Panc1 (cell line): Measurements from ENCODE around the gene CCM2. TPM values are rescaled to one million over a fixed set of nuclear protein-coding genes. Genes with fewer than 3 reads are reported as not detected.

Experiments
- ATAC-seq: fragments of 200-7000 bp; cut with Tn5 transposase; 2 replicates; pipeline ENCODE4 v1.9.1; 2020; ENCODE audit warnings: mild to moderate bottlenecking, moderate library complexity
- BruUV-seq: library from RNA; stranded (reverse); fragments of 400-500 nt; replicated peaks from 2 replicates; lab custom pipeline; 2021; lab: Mats Ljungman, UMichigan
- CTCF ChIA-PET: fragments of 300-600 bp; sonication (Branson Sonifier 250); formaldehyde crosslinking; loops from one replicate; lab custom pipeline; 2022; ENCODE audit warnings: antibody characterized with exemption; lab: Charles Lee
- POLR2A ChIA-PET: fragments of 300-600 bp; sonication (Branson Sonifier 250); formaldehyde crosslinking; loops from one replicate; lab custom pipeline; 2022; ENCODE audit warnings: antibody characterized with exemption; lab: Charles Lee
- DNase-seq: peaks from one replicate; pipeline ENCODE4 v3.0.0-alpha.2; 2010; ENCODE audit warnings: low read depth, low spot score
- H3K27ac ChIP-seq: 2 replicates; pipeline ENCODE4 v1.5.1; 2011; ENCODE audit warnings: mild to moderate bottlenecking, low read length, inconsistent platforms
- H3K27me3 ChIP-seq: fragments of 200-500 bp; sonication (Bioruptor generic); 2 replicates; pipeline ENCODE4 v1.6.0; 2014; ENCODE audit warnings: low read length, inconsistent platforms; ENCODE audit not compliant: control insufficient read depth, insufficient read depth
- H3K36me3 ChIP-seq: fragments of 200-500 bp; sonication (Bioruptor generic); 2 replicates; pipeline ENCODE4 v1.5.1; 2014; ENCODE audit warnings: inconsistent platforms, mild to moderate bottlenecking, low read length, moderate library complexity; ENCODE audit not compliant: control insufficient read depth, insufficient read depth
- H3K4me1 ChIP-seq: 2 replicates; pipeline ENCODE4 v1.5.1; 2011; ENCODE audit warnings: inconsistent platforms, mild to moderate bottlenecking, low read length, moderate library complexity; ENCODE audit not compliant: control insufficient read depth, insufficient read depth
- H3K4me3 ChIP-seq, 2 experiments: 2 replicates each; pipeline ENCODE4 v1.5.1; 2011 to 2012; ENCODE audit warnings: low read depth in 2 of 2, low read length in 2 of 2, mild to moderate bottlenecking in 2 of 2, inconsistent platforms in 1 of 2, moderate library complexity in 1 of 2
- H3K9me3 ChIP-seq: fragments of 200-500 bp; sonication (Bioruptor generic); 2 replicates; pipeline ENCODE4 v1.5.1; 2014; ENCODE audit warnings: low read depth, mild to moderate bottlenecking, inconsistent platforms, low read length, moderate library complexity; ENCODE audit not compliant: control insufficient read depth, insufficient read depth
- POLR2AphosphoS5 ChIP-seq: IDR thresholded peaks from 2 replicates; pipeline ENCODE4 v1.6.1; 2012; ENCODE audit warnings: mild to moderate bottlenecking, low read depth, low read length, moderate library complexity
- SIN3A ChIP-seq: IDR thresholded peaks from 2 replicates; pipeline ENCODE4 v1.6.1; 2012; ENCODE audit warnings: low read depth, mild to moderate bottlenecking, low read length, moderate library complexity, borderline replicate concordance; ENCODE audit not compliant: insufficient read depth
- TCF7L2 ChIP-seq: IDR thresholded peaks from 2 replicates; pipeline ENCODE4 v1.6.1; 2011; ENCODE audit warnings: mild to moderate bottlenecking, low read depth, low read length, inconsistent platforms
- in situ Hi-C: cut with HindIII; loops from 2 replicates; pipeline ENCODE4 v1.10.0; 2016; ENCODE audit warnings: low sequenced_read_pairs, low pct_unique_long_range_greater_than_20kb
- intact Hi-C: fragments of 100-400 bp; cut with micrococcal nuclease; formaldehyde crosslinking; loops from one replicate; pipeline ENCODE4 v1.10.0; 2022; ENCODE audit not compliant: unreplicated experiment
- total RNA-seq: library from RNA; stranded (reverse); gene quantifications from one replicate; pipeline ENCODE4 v1.2.1, GENCODE V29; 2021; ENCODE audit not compliant: unreplicated experiment
- TF ChIP-seq, protein P1 (sequence below): fragments of 450-650 bp; IDR thresholded peaks from 2 replicates; pipeline ENCODE4 v1.5.1; 2017; ENCODE audit warnings: mild to moderate bottlenecking
- TF ChIP-seq, protein P2 (sequence below), 2 experiments: IDR thresholded peaks; 2 replicates each; pipeline ENCODE4 v1.6.1; 2011 to 2012; ENCODE audit warnings: low read depth in 2 of 2, control low read depth in 1 of 2, low read length in 1 of 2, mild to moderate bottlenecking in 1 of 2, moderate library complexity in 1 of 2; ENCODE audit not compliant: insufficient read depth in 1 of 2

CCM2 gene
- total RNA-seq, 1 experiment from 2014 or later, result 97.1 TPM

DNA sequence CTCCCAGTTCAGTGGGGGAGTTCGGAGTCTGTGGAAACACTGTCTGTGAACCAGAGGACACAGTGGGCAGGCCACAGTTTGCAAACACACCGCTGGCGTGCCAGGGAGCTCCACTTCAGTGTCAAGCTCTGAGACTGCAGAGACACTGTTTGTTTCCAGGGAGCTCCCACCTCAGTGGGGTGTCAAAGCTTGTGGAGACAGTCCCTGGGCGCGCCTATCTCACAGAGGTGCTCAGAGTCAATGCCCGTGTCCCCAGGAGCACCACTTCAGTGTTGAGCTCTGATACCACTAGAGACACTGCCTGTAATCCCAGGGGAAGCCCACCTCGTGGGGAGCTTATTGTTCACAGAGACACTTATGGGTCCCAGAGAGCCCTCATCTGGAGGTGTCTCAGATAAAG, 25.5 kb upstream of the CCM2 start:
- no peaks in the 10 kb centered on the region; the same call in 1 of the 2 replicates for H3K4me1 ChIP-seq
- H3K27me3 ChIP-seq, result no peaks in the 10 kb centered on the region
- H3K36me3 ChIP-seq, result no peaks in the 10 kb centered on the region
- no peak for ATAC-seq
- in situ Hi-C loops (no loop called here), intact Hi-C loops (loop anchor here (5.0 kb wide), 1 partner anchor 163 kb away; no protein-coding TSS in a partner anchor)
- ChIA-PET CTCF (interaction anchor here (1.5 to 3.0 kb wide), 2 partner anchors 137 to 162 kb away, joined by 3 to 35 read pairs; partner anchors contain the start of gene TBRG4), POLR2A (no interaction called here)
- no peaks in the 10 kb centered on the region for H3K9me3 ChIP-seq
- no peak for DNase-seq
- TF ChIP-seq TCF7L2 (no peak), SIN3A (no peak), POLR2AphosphoS5 (no peak)
- TF ChIP-seq, protein P1, sequence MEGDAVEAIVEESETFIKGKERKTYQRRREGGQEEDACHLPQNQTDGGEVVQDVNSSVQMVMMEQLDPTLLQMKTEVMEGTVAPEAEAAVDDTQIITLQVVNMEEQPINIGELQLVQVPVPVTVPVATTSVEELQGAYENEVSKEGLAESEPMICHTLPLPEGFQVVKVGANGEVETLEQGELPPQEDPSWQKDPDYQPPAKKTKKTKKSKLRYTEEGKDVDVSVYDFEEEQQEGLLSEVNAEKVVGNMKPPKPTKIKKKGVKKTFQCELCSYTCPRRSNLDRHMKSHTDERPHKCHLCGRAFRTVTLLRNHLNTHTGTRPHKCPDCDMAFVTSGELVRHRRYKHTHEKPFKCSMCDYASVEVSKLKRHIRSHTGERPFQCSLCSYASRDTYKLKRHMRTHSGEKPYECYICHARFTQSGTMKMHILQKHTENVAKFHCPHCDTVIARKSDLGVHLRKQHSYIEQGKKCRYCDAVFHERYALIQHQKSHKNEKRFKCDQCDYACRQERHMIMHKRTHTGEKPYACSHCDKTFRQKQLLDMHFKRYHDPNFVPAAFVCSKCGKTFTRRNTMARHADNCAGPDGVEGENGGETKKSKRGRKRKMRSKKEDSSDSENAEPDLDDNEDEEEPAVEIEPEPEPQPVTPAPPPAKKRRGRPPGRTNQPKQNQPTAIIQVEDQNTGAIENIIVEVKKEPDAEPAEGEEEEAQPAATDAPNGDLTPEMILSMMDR, result no peak
- TF ChIP-seq, protein P2, sequence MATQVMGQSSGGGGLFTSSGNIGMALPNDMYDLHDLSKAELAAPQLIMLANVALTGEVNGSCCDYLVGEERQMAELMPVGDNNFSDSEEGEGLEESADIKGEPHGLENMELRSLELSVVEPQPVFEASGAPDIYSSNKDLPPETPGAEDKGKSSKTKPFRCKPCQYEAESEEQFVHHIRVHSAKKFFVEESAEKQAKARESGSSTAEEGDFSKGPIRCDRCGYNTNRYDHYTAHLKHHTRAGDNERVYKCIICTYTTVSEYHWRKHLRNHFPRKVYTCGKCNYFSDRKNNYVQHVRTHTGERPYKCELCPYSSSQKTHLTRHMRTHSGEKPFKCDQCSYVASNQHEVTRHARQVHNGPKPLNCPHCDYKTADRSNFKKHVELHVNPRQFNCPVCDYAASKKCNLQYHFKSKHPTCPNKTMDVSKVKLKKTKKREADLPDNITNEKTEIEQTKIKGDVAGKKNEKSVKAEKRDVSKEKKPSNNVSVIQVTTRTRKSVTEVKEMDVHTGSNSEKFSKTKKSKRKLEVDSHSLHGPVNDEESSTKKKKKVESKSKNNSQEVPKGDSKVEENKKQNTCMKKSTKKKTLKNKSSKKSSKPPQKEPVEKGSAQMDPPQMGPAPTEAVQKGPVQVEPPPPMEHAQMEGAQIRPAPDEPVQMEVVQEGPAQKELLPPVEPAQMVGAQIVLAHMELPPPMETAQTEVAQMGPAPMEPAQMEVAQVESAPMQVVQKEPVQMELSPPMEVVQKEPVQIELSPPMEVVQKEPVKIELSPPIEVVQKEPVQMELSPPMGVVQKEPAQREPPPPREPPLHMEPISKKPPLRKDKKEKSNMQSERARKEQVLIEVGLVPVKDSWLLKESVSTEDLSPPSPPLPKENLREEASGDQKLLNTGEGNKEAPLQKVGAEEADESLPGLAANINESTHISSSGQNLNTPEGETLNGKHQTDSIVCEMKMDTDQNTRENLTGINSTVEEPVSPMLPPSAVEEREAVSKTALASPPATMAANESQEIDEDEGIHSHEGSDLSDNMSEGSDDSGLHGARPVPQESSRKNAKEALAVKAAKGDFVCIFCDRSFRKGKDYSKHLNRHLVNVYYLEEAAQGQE (IDR thresholded peaks at IDR 0.05; ENCODE audit: insufficient read depth in 1 of 2, low read depth in 2 of 2, low read length in 1 of 2), result no peak
- BruUV-seq, result no TSS peak
- H3K27ac ChIP-seq, result no peak overlapping the region
- no peak overlapping the region for H3K4me3 ChIP-seq

DNA sequence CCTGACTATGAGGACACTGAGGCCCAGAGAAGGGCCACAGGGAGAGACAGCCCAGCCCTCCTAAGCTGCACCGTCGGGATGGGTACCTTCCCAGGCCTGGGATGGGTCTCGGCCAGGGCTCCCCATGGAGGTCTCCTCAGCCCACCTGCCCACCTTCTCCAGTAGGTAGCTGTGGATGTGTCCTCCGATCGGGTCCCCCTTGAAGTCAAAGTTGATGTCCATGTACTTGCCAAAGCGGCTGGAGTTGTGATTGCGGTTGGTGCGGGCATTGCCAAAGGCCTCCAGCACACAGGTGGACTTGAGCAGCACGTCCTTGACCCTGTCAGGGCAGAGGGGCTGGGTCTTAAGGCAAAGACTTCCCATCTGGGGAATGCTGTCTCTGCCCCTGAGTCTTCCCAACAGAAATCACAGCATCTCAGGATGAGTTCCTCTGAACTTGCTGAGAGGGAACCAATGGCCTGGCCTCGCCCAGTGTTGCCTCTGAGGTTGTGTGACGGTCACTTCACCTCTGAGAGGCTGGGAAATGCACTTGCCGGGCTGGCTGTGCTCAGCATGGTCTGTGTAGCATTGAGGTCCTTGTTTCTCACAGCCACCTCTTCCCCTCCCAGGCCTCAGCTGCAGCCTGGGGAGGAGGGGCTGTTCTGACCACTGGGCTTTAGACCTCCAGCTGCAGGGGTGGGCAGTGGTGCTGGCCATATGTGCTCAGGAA, 24.5 kb upstream of the CCM2 start:
- DNase-seq, result no peak
- CTCF ChIA-PET, result interaction anchor here (0.5 kb wide), 1 partner anchor 74 kb away, joined by 7 read pairs; no protein-coding TSS in a partner anchor

More for the DNA sequence above, 24.5 kb upstream of the CCM2 start:
- POLR2A ChIA-PET, result no interaction called here
- BruUV-seq, result no TSS peak
- Histone ChIP-seq H3K4me3 (no peak overlapping the region), H3K27ac (no peak overlapping the region), H3K4me1 (peaks cover 4% of the 10 kb centered on the region), H3K36me3 (no peaks in the 10 kb centered on the region), H3K27me3 (no peaks in the 10 kb centered on the region), H3K9me3 (no peaks in the 10 kb centered on the region)
- intact Hi-C loops (no loop called here), in situ Hi-C loops (no loop called here)
- TF ChIP-seq, protein P2 (IDR thresholded peaks at IDR 0.05; ENCODE audit: insufficient read depth in 1 of 2, low read depth in 2 of 2, low read length in 1 of 2), result no peak
- TF ChIP-seq POLR2AphosphoS5 (no peak), SIN3A (no peak), TCF7L2 (no peak)
- TF ChIP-seq, protein P1, result no peak
- no peak for ATAC-seq
